Bronchial epithelial cell (primary cell): ENCODE data around the gene ITPA. TPM values are rescaled to one million over a fixed set of nuclear protein-coding genes. Genes with fewer than 3 reads are reported as not detected.
"Not testable (repeated sequence)": the region's sequence is repeated elsewhere in the genome, so short reads cannot be mapped to it uniquely, and the experiment has no call there.

Source experiments
- DNase-seq: peaks from one replicate; pipeline ENCODE4 v3.0.0-alpha.2; 2010; ENCODE audit warnings: low read depth
- FAIRE-seq: peaks from 2 replicates; lab custom pipeline; 2011; peaks lifted over from hg19 to GRCh38; lab: Jason Lieb, UNC
- H3K27me3 ChIP-seq: 2 replicates; pipeline ENCODE4 v1.5.1; 2011; ENCODE audit warnings: low read length; ENCODE audit not compliant: control insufficient read depth, insufficient read depth
- H3K36me3 ChIP-seq: 2 replicates; pipeline ENCODE4 v1.5.1; 2011; ENCODE audit warnings: low read length; ENCODE audit not compliant: control insufficient read depth, insufficient read depth
- H3K4me3 ChIP-seq: 2 replicates; pipeline ENCODE4 v1.5.1; 2011; ENCODE audit warnings: mild to moderate bottlenecking, low read depth, low read length, control low read depth
- total RNA-seq: library from RNA; depleted of rRNA; stranded (reverse); fragments of >200 nt; gene quantifications from 2 replicates; pipeline ENCODE4 v1.2.1, GENCODE V29; 2014
- TF ChIP-seq, protein P1 (sequence below): IDR thresholded peaks from 2 replicates; pipeline ENCODE4 v1.5.1; 2011; ENCODE audit warnings: mild to moderate bottlenecking, moderate library complexity, low read length, control low read depth, inconsistent platforms; ENCODE audit not compliant: insufficient read depth, severe bottlenecking

ITPA gene
- total RNA-seq, 1 donor from 2014 or later, result 45.5 TPM

DNA sequence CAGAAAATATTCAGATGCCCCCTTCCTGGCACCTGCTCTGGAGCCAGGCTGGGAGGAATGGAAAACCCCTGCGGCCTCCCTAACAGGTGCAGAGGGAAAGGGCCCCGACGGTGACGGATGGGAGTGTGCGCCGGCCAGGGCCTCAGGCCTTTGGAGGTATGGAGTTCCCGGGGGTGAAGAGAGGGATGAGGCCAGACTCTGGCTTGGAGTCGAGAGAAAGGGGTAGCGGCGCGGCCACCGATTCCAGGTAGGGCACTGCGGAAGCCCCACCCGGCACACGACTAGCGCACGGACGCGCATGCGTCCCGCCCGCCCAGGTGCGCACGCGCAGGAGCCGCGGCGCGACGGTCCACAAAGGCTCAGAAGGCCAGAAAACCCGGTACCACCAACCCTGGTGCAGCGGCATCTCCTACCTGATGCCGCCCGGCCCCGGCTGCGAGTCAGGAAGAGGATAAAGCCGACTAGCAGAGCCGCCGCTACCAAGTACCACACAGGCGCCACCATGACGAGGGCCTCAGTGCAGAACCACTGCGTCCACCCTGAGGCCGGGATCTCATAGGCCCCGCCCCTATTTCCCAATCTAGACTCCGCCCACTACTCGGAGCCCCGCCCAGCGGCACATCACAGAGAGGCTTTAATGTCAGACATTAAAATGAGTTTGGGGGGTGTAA is 5.0 kb upstream of the ITPA start, which contains the start of gene DDRGK1:
Gene DDRGK1, minus strand, starts transcription at position 559 of the 671 bp plus-strand sequence. Its CDS starts 55 bp downstream, at position 504.
- no peaks in the 10 kb centered on the region for H3K27me3 ChIP-seq
- DNase-seq (peak; percentile 66), FAIRE-seq (no peak)
- H3K4me3 ChIP-seq, result peak within 1 kb of the TSS; percentile 95
- TF ChIP-seq, protein P1, sequence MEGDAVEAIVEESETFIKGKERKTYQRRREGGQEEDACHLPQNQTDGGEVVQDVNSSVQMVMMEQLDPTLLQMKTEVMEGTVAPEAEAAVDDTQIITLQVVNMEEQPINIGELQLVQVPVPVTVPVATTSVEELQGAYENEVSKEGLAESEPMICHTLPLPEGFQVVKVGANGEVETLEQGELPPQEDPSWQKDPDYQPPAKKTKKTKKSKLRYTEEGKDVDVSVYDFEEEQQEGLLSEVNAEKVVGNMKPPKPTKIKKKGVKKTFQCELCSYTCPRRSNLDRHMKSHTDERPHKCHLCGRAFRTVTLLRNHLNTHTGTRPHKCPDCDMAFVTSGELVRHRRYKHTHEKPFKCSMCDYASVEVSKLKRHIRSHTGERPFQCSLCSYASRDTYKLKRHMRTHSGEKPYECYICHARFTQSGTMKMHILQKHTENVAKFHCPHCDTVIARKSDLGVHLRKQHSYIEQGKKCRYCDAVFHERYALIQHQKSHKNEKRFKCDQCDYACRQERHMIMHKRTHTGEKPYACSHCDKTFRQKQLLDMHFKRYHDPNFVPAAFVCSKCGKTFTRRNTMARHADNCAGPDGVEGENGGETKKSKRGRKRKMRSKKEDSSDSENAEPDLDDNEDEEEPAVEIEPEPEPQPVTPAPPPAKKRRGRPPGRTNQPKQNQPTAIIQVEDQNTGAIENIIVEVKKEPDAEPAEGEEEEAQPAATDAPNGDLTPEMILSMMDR, result no peak
- H3K36me3 ChIP-seq, result peaks cover 12% of the 10 kb centered on the region

DNA sequence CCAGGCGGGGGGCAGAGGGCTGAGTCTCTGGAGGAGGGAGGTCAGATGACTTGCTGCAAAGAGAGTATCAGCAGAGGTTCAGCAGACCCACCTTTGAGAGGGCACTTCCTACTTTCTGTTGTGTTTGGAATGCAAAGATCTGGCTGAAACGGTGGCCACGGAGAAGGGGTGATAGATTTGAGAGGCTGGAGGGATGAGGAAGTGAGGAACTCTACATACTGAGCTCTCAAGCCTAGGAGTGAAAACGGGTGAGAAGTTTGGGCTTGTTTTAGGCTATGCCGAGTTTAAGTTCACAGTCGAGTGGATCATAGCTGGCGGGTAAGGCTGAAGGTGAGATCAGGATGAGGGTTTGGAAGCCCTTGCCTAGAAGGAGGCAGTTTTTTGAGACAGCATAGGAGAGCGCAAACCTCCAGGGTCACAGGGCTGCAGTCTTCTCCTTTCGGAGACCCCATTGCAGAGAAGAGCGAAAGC is 477 bp upstream of the ITPA start:
- H3K4me3 ChIP-seq, result peak overlapping the region; percentile 83

DNA sequence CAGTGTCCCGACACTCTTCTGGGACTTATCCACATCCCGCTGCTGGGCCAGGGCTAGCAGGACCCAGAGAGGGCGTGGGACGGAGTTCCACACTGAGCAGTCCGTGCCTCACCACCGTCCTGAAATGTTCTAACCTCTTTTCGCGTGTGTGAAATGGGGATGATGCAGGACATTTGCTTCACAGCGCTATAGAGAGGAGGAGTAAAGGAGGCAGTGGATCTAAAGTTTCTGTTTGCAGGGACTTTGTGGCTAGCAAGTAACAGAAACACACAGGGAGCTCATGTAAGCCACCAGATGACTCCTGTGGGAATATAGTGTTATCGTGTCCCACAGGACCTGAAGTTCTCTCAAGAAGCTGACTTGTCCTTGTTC is 634 bp downstream of the ITPA start:
- Histone ChIP-seq H3K36me3 (peaks cover 11% of the 10 kb centered on the region), H3K4me3 (peak overlapping the region; percentile 83), H3K27me3 (no peaks in the 10 kb centered on the region)
- FAIRE-seq, result no peak
- DNase-seq, result peak; percentile 5
- TF ChIP-seq, protein P1, result no peak

More for the DNA sequence above, 477 bp upstream of the ITPA start:
- TF ChIP-seq, protein P1, result no peak
- FAIRE-seq, result no peak
- H3K36me3 ChIP-seq, result peaks cover 7% of the 10 kb centered on the region
- no peaks in the 10 kb centered on the region for H3K27me3 ChIP-seq
- DNase-seq, result no peak

DNA sequence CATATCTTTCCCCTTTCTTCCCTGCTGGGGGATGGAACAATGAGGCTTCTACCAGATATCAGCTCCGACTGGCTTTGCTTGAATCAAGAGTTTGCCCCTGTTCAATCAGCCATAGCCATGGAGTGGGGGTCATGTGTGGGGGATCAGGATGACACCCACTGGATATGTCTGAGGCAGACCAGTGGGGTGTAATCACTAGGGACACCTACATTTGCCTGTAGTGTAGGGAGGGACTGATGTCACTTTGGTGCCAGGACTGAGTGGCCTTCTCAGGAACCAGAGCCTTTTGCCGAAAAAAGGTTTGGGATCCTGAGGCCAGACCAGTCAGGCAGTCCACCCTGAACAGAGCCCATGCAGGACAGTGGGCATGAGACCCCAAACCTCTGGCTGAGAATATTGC is 1.0 kb downstream of the ITPA start:
- TF ChIP-seq, protein P1, result no peak
- FAIRE-seq (no peak), DNase-seq (no peak)
- Histone ChIP-seq H3K4me3 (peak overlapping the region; percentile 83), H3K36me3 (peaks cover 15% of the 10 kb centered on the region), H3K27me3 (no peaks in the 10 kb centered on the region)

DNA sequence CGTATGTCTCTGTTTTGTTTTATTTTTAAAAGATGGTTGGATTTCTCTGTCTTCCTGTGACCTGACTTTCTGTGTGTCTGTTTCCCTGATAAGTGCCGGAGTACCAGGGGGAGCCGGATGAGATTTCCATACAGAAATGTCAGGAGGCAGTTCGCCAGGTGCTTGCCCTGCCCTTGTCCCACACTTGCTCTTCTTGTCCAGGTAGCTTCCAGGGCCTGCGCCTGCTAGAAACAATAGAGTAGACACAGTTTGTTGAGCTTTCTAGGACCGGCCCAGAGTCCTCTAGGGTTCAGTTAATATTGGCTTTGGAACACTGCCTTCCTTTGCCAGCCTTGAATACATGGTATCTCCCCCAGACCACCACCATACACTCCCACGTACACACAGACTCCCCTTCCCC is 3.9 kb downstream of the ITPA start:
- H3K4me3 ChIP-seq, result no peak overlapping the region
- H3K36me3 ChIP-seq, result peaks cover 17% of the 10 kb centered on the region
- TF ChIP-seq, protein P1, result no peak
- H3K27me3 ChIP-seq, result no peaks in the 10 kb centered on the region
- no peak for FAIRE-seq
- no peak for DNase-seq

DNA sequence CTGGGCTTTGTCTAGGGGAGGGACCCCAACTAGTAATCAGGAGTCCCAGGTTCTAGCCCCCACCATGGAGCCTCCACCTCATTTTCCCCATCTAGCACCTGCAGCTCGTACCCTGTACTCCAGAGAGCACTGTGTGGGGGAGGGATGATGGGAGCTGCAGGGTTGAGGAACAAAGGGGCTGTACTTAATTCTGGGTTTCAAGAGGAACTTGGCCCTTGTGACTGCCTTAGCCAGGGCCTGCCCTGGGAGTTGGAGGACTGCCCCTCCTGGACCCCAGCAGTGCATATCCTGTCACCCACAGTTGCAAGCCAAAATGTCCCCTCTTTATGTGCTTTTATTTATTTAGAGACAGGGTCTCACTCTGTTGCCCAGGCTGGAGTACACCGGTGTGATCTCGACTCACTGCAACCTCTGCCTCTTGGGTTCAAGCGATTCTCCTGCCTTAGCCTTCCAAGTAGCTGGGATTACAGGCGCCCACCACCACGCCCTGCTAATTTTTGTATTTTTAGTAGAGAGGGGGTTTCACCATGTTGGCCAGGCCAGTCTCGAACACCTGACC is 6.1 kb downstream of the ITPA start:
- H3K36me3 ChIP-seq, result peaks cover 19% of the 10 kb centered on the region
- not testable (repeated sequence) for FAIRE-seq, DNase-seq, H3K27me3 ChIP-seq, H3K4me3 ChIP-seq
